ENCODE results near the gene DUSP15. TPM values are rescaled to one million over a fixed set of nuclear protein-coding genes. Genes with fewer than 3 reads are reported as not detected.
A peak's percentile ranks its signal among the peaks of the same experiment; 100 is the strongest.

The DUSP15 gene
- total and polyA plus RNA-seq, 2 of the 8 experiments (the other 6 are each of a cell fraction or from before 2014, with no cell fraction given): 0.91 to 3.2 TPM

GRCh38 chr20:31824125-31824485 lies 46.2 kb downstream of the DUSP15 start:
- POLR2A ChIA-PET (ENCODE audit: partially characterized antibody): interaction anchor here (0.9 to 1.2 kb wide), 2 partner anchors 22 to 27 kb away, joined by 3 read pairs; no protein-coding TSS in a partner anchor
- no peak for DNase-seq (ENCODE audit: low read depth in 1 of 2, low spot score in 2 of 2)
- Histone ChIP-seq H3K36me3 (ENCODE audit: control insufficient read depth in 2 of 4, insufficient read depth in 4 of 4, low read length in 3 of 4) (no peaks in the 10 kb centered on the region), H2BK120ac (replicated peaks; ENCODE audit: low read depth, low read length) (no peak overlapping the region), H3K27me3 (replicated peaks in 1 of 4; ENCODE audit: control insufficient read depth in 3 of 4, extremely low read depth in 1 of 4, insufficient read depth in 3 of 4, low read length in 3 of 4) (no peaks in the 10 kb centered on the region), H4K20me1 (replicated peaks in 1 of 2; ENCODE audit: control insufficient read depth in 1 of 2, insufficient read depth in 2 of 2, low read length in 2 of 2) (no peaks in the 10 kb centered on the region), H3K56ac (replicated peaks; ENCODE audit: insufficient read length, low read depth, low read length) (no peak overlapping the region), H3K79me2 (ENCODE audit: control insufficient read depth in 1 of 2, insufficient read depth in 2 of 2, low read length in 2 of 2) (no peaks in the 10 kb centered on the region), H4K8ac (ENCODE audit: extremely low read depth, insufficient read depth, low read length) (no peak overlapping the region), H3K18ac (ENCODE audit: extremely low read depth, low read length) (no peak overlapping the region), H4K91ac (replicated peaks; ENCODE audit: insufficient read length, low read length) (no peak overlapping the region), H3K79me1 (ENCODE audit: low read depth, low read length) (no peaks in the 10 kb centered on the region), H3K14ac (ENCODE audit: insufficient read length) (no peak overlapping the region), H3K27ac (ENCODE audit: low read depth, low read length) (no peak overlapping the region), H3K9me3 (ENCODE audit: insufficient read depth in 2 of 2, low read depth in 1 of 2, low read length in 1 of 2) (no peaks in the 10 kb centered on the region), H3K4ac (replicated peaks; ENCODE audit: insufficient read length, low read depth, low read length) (no peak overlapping the region), H2AFZ (ENCODE audit: low read length) (no peak overlapping the region), H2BK20ac (ENCODE audit: low read length) (no peak overlapping the region; the same call in 1 of the 2 replicates), H2BK12ac (ENCODE audit: low read depth, low read length) (peak overlapping the region; percentile 21; the same call in 1 of the 2 replicates), H3K23me2 (ENCODE audit: low read depth, low read length) (no peaks in the 10 kb centered on the region), H2BK15ac (ENCODE audit: low read length) (no peak overlapping the region), H3K4me3 (ENCODE audit: extremely low read depth in 1 of 4, insufficient read depth in 2 of 4, low read depth in 3 of 4, low read length in 4 of 4) (no peak overlapping the region), H3K4me1 (replicated peaks in 1 of 4; ENCODE audit: control insufficient read depth in 3 of 4, insufficient read depth in 4 of 4, low read length in 3 of 4) (peaks cover 0 to 8% (median 2%) of the 10 kb centered on the region in 4 experiments; a peak in 4 of 7 replicates), H3K4me2 (ENCODE audit: insufficient read depth in 1 of 2, low read depth in 2 of 2, low read length in 2 of 2) (no peak overlapping the region), H4K5ac (ENCODE audit: insufficient read length, low read depth, low read length) (no peak overlapping the region), H2AK5ac (ENCODE audit: low read depth, low read length) (no peak overlapping the region), H2BK5ac (ENCODE audit: low read depth, low read length) (no peak overlapping the region), H3K9ac (replicated peaks in 1 of 4; ENCODE audit: extremely low read depth in 1 of 4, low read depth in 3 of 4, low read length in 3 of 4) (no peak overlapping the region), H3K23ac (ENCODE audit: insufficient read length) (no peak overlapping the region)
- 87% methylated on average over 4 of the region's 4 CpGs; no CpG with 5 or more reads in 1 of the 2 experiments for WGBS, 2 experiments (ENCODE audit: extremely low coverage in 1 of 2, insufficient coverage in 1 of 2, insufficient read length in 1 of 2, insufficient replicate concordance in 2 of 2, low coverage in 1 of 2, low lambda C conversion rate in 2 of 2, missing lambda C conversion rate in 1 of 2)
- no peak for FAIRE-seq
- CTCF ChIA-PET (ENCODE audit: partially characterized antibody): interaction anchor here (0.7 to 6.6 kb wide), 15 partner anchors 9 to 402 kb away, joined by 3 to 73 read pairs (median 8); partner anchors contain the start of genes FOXS1, PDRG1 and XKR7
- TF ChIP-seq RBBP5 (IDR thresholded peaks at IDR 0.05; ENCODE audit: borderline replicate concordance, low read depth, low read length): no peak
- no peak for TF ChIP-seq USF2 (IDR thresholded peaks at IDR 0.05; ENCODE audit: low read length)
- TF ChIP-seq GTF2F1 (IDR thresholded peaks at IDR 0.05; ENCODE audit: borderline replicate concordance, low read depth, low read length): no peak
- no peak for TF ChIP-seq KDM1A (IDR thresholded peaks at IDR 0.05; ENCODE audit: borderline replicate concordance, low read length)
- TF ChIP-seq SP1 (IDR thresholded peaks at IDR 0.05; ENCODE audit: low read depth, low read length): no peak
- TF ChIP-seq PHF8 (conservative IDR thresholded peaks at IDR 0.05; ENCODE audit: low read depth, low read length): no peak
- TF ChIP-seq FOSL1 (IDR thresholded peaks at IDR 0.05; ENCODE audit: insufficient read depth, low read depth, low read length): no peak
- no peak for TF ChIP-seq HDAC6 (IDR thresholded peaks at IDR 0.05; ENCODE audit: low read depth, low read length)
- TF ChIP-seq CEBPB (IDR thresholded peaks at IDR 0.05; ENCODE audit: low read depth, low read length): no peak
- no peak for TF ChIP-seq SIRT6 (IDR thresholded peaks at IDR 0.05; ENCODE audit: low read length)
- no peak for TF ChIP-seq MAFK (IDR thresholded peaks at IDR 0.05; ENCODE audit: low read depth, low read length)
- no peak for TF ChIP-seq CBX5 (IDR thresholded peaks at IDR 0.05; ENCODE audit: low read depth, low read length)

Measured in H1 (cell line).